ENCODE data around the gene C5.

The C5 gene

GRCh38 chr9:121026260-121026691 is 23.8 kb downstream of the C5 start:
- Histone ChIP-seq H4K91ac (ENCODE audit: low read depth, low read length) (no peak overlapping the region), H3K9ac (ENCODE audit: low read length) (no peak overlapping the region)
- WGBS (ENCODE audit: extremely low coverage, insufficient coverage, insufficient read length): no CpG with 5 or more reads among the region's 3 CpGs

DNA sequence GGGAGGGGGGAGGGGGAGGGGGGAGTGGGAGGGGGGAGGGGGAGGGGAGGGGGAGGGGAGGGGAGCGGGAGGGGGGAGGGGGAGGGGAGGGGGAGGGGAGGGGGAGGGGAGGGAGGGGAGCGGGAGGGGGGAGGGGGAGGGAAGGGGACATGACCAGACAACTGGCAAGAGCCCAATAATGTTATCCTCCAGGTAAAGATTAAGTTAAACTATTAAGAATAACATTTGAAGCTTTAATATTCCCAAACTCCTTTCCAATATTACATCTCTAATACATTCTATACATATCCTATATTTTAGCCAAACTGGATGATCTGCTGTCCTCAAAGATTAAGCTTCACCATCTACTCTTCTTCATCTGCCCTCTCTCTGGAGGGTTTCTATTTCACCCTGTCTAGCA is 25.8 kb downstream of the C5 start:
- Histone ChIP-seq H3K9me3 (ENCODE audit: insufficient read depth, low read depth, low read length) (no peaks in the 10 kb centered on the region), H3K4me3 (ENCODE audit: low read depth, low read length) (no peak overlapping the region), H3K14ac (ENCODE audit: low read length) (no peak overlapping the region), H3K4me2 (ENCODE audit: low read length) (no peak overlapping the region), H2BK120ac (ENCODE audit: insufficient read depth, low read length, poor library complexity) (no peak overlapping the region), H3K23ac (ENCODE audit: low read length) (no peak overlapping the region), H3K18ac (ENCODE audit: low read length) (no peak overlapping the region), H3K27ac (ENCODE audit: low read depth, low read length) (no peak overlapping the region), H3K36me3 (ENCODE audit: control insufficient read depth in 1 of 2, insufficient read depth in 2 of 2, low read length in 2 of 2) (no peaks in the 10 kb centered on the region), H4K8ac (ENCODE audit: low read depth, low read length) (no peak overlapping the region), H3K4ac (ENCODE audit: low read depth, low read length) (no peak overlapping the region), H3K79me2 (ENCODE audit: control insufficient read depth, insufficient read depth, low read length, poor library complexity) (no peaks in the 10 kb centered on the region), H2AK5ac (ENCODE audit: low read length) (no peak overlapping the region), H2BK12ac (ENCODE audit: low read length) (no peak overlapping the region), H3K79me1 (ENCODE audit: low read length) (no peaks in the 10 kb centered on the region), H3K4me1 (ENCODE audit: control insufficient read depth in 1 of 2, insufficient read depth in 2 of 2, low read length in 2 of 2) (peaks cover 0 to 3% of the 10 kb centered on the region in 2 experiments), H2BK5ac (ENCODE audit: low read depth, low read length, poor library complexity) (no peak overlapping the region), H4K12ac (ENCODE audit: low read depth, low read length) (no peak overlapping the region), H3K27me3 (ENCODE audit: insufficient read depth, low read length) (no peaks in the 10 kb centered on the region), H3K9ac (ENCODE audit: low read length) (no peak overlapping the region), H4K91ac (ENCODE audit: low read depth, low read length) (no peak overlapping the region), H2AFZ (ENCODE audit: insufficient read depth, low read length, poor library complexity) (no peak overlapping the region)
- no CpG with 5 or more reads among the region's 2 CpGs for WGBS (ENCODE audit: extremely low coverage, insufficient coverage, insufficient read length)
- no peak for DNase-seq

More at GRCh38 chr9:121026260-121026691, 23.8 kb downstream of the C5 start:
- no peak overlapping the region for H2BK120ac ChIP-seq (ENCODE audit: insufficient read depth, low read length, poor library complexity)
- H3K27ac ChIP-seq (ENCODE audit: low read depth, low read length): no peak overlapping the region
- no peaks in the 10 kb centered on the region for H3K27me3 ChIP-seq (ENCODE audit: insufficient read depth, low read length)
- no peak overlapping the region for H2AFZ ChIP-seq (ENCODE audit: insufficient read depth, low read length, poor library complexity)
- no peaks in the 10 kb centered on the region for H3K79me1 ChIP-seq (ENCODE audit: low read length)
- no peak overlapping the region for H2AK5ac ChIP-seq (ENCODE audit: low read length)
- no peak overlapping the region for H4K8ac ChIP-seq (ENCODE audit: low read depth, low read length)
- no peaks in the 10 kb centered on the region for H3K79me2 ChIP-seq (ENCODE audit: control insufficient read depth, insufficient read depth, low read length, poor library complexity)
- H3K23ac ChIP-seq (ENCODE audit: low read length): no peak overlapping the region
- peaks cover 0 to 3% of the 10 kb centered on the region in 2 experiments for H3K4me1 ChIP-seq (ENCODE audit: control insufficient read depth in 1 of 2, insufficient read depth in 2 of 2, low read length in 2 of 2)
- H3K9me3 ChIP-seq (ENCODE audit: insufficient read depth, low read depth, low read length): peaks cover 2% of the 10 kb centered on the region
- no peak overlapping the region for H3K18ac ChIP-seq (ENCODE audit: low read length)
- no peak overlapping the region for H3K4ac ChIP-seq (ENCODE audit: low read depth, low read length)
- DNase-seq: peak in 1 of 2 donors; percentile 19
- H2BK12ac ChIP-seq (ENCODE audit: low read length): no peak overlapping the region
- H3K36me3 ChIP-seq (ENCODE audit: control insufficient read depth in 1 of 2, insufficient read depth in 2 of 2, low read length in 2 of 2): no peaks in the 10 kb centered on the region
- no peak overlapping the region for H3K4me2 ChIP-seq (ENCODE audit: low read length)
- no peak overlapping the region for H2BK5ac ChIP-seq (ENCODE audit: low read depth, low read length, poor library complexity)
- no peak overlapping the region for H4K12ac ChIP-seq (ENCODE audit: low read depth, low read length)
- no peak overlapping the region for H3K4me3 ChIP-seq (ENCODE audit: low read depth, low read length)
- no peak overlapping the region for H3K14ac ChIP-seq (ENCODE audit: low read length)

- H3K9me3 ChIP-seq (ENCODE audit: insufficient read depth, low read depth, low read length): no peaks in the 10 kb centered on the region
- H3K4me1 ChIP-seq (ENCODE audit: control insufficient read depth in 1 of 2, insufficient read depth in 2 of 2, low read length in 2 of 2): peaks cover 0 to 3% of the 10 kb centered on the region in 2 experiments
- H3K14ac ChIP-seq (ENCODE audit: low read length): no peak overlapping the region
- no peak for DNase-seq
- no peak overlapping the region for H4K91ac ChIP-seq (ENCODE audit: low read depth, low read length)
- no peak overlapping the region for H2BK120ac ChIP-seq (ENCODE audit: insufficient read depth, low read length, poor library complexity)
- WGBS (ENCODE audit: extremely low coverage, insufficient coverage, insufficient read length): no CpG with 5 or more reads among the region's 1 CpG
- H3K36me3 ChIP-seq (ENCODE audit: control insufficient read depth in 1 of 2, insufficient read depth in 2 of 2, low read length in 2 of 2): no peaks in the 10 kb centered on the region
- H3K18ac ChIP-seq (ENCODE audit: low read length): no peak overlapping the region
- H3K79me2 ChIP-seq (ENCODE audit: control insufficient read depth, insufficient read depth, low read length, poor library complexity): no peaks in the 10 kb centered on the region
- H3K27ac ChIP-seq (ENCODE audit: low read depth, low read length): no peak overlapping the region
- no peaks in the 10 kb centered on the region for H3K27me3 ChIP-seq (ENCODE audit: insufficient read depth, low read length)
- no peaks in the 10 kb centered on the region for H3K79me1 ChIP-seq (ENCODE audit: low read length)
- H3K4ac ChIP-seq (ENCODE audit: low read depth, low read length): no peak overlapping the region
- H3K23ac ChIP-seq (ENCODE audit: low read length): no peak overlapping the region
- no peak overlapping the region for H4K12ac ChIP-seq (ENCODE audit: low read depth, low read length)
- no peak overlapping the region for H3K4me2 ChIP-seq (ENCODE audit: low read length)
- H2AK5ac ChIP-seq (ENCODE audit: low read length): no peak overlapping the region
- H2AFZ ChIP-seq (ENCODE audit: insufficient read depth, low read length, poor library complexity): no peak overlapping the region
- H3K9ac ChIP-seq (ENCODE audit: low read length): no peak overlapping the region
- H4K8ac ChIP-seq (ENCODE audit: low read depth, low read length): no peak overlapping the region
- no peak overlapping the region for H2BK12ac ChIP-seq (ENCODE audit: low read length)
- H3K4me3 ChIP-seq (ENCODE audit: low read depth, low read length): no peak overlapping the region
- H2BK5ac ChIP-seq (ENCODE audit: low read depth, low read length, poor library complexity): no peak overlapping the region
Measured at GRCh38 chr9:121023064-121023463, 27.0 kb downstream of the C5 start.

GRCh38 chr9:121021301-121021700 is 28.8 kb downstream of the C5 start:
- H3K4ac ChIP-seq (ENCODE audit: low read depth, low read length): no peak overlapping the region
- no peak overlapping the region for H3K9ac ChIP-seq (ENCODE audit: low read length)
- no peak overlapping the region for H3K14ac ChIP-seq (ENCODE audit: low read length)
- no peaks in the 10 kb centered on the region for H3K9me3 ChIP-seq (ENCODE audit: insufficient read depth, low read depth, low read length)
- H3K18ac ChIP-seq (ENCODE audit: low read length): no peak overlapping the region
- H2BK5ac ChIP-seq (ENCODE audit: low read depth, low read length, poor library complexity): no peak overlapping the region
- no peaks in the 10 kb centered on the region for H3K79me2 ChIP-seq (ENCODE audit: control insufficient read depth, insufficient read depth, low read length, poor library complexity)
- H3K27me3 ChIP-seq (ENCODE audit: insufficient read depth, low read length): no peaks in the 10 kb centered on the region
- no peak overlapping the region for H4K12ac ChIP-seq (ENCODE audit: low read depth, low read length)
- H4K91ac ChIP-seq (ENCODE audit: low read depth, low read length): no peak overlapping the region
- H2BK12ac ChIP-seq (ENCODE audit: low read length): no peak overlapping the region
- no peaks in the 10 kb centered on the region for H3K4me1 ChIP-seq (ENCODE audit: control insufficient read depth in 1 of 2, insufficient read depth in 2 of 2, low read length in 2 of 2)
- H3K79me1 ChIP-seq (ENCODE audit: low read length): no peaks in the 10 kb centered on the region
- no peak for DNase-seq
- WGBS (ENCODE audit: extremely low coverage, insufficient coverage, insufficient read length): no CpG with 5 or more reads among the region's 4 CpGs
- H3K23ac ChIP-seq (ENCODE audit: low read length): no peak overlapping the region
- H2BK120ac ChIP-seq (ENCODE audit: insufficient read depth, low read length, poor library complexity): no peak overlapping the region
- no peak overlapping the region for H2AK5ac ChIP-seq (ENCODE audit: low read length)
- no peak overlapping the region for H4K8ac ChIP-seq (ENCODE audit: low read depth, low read length)
- H3K4me3 ChIP-seq (ENCODE audit: low read depth, low read length): no peak overlapping the region
- no peaks in the 10 kb centered on the region for H3K36me3 ChIP-seq (ENCODE audit: control insufficient read depth in 1 of 2, insufficient read depth in 2 of 2, low read length in 2 of 2)
- no peak overlapping the region for H3K4me2 ChIP-seq (ENCODE audit: low read length)
- no peak overlapping the region for H2AFZ ChIP-seq (ENCODE audit: insufficient read depth, low read length, poor library complexity)
- H3K27ac ChIP-seq (ENCODE audit: low read depth, low read length): no peak overlapping the region

All from trophoblast cell (in vitro differentiated cells and primary cell).